Kidney epithelial cell (primary cell): Measurements from ENCODE around the gene EEIG2. TPM values are rescaled to one million over a fixed set of nuclear protein-coding genes. Genes with fewer than 3 reads are reported as not detected.

Experiments
- DNase-seq: peaks from one replicate; pipeline ENCODE4 v3.0.0-alpha.2; 2010; ENCODE audit warnings: low read depth
- H3K27me3 ChIP-seq: 2 replicates; pipeline ENCODE4 v1.6.0; 2011; ENCODE audit warnings: low read length; ENCODE audit not compliant: control insufficient read depth, insufficient read depth
- H3K36me3 ChIP-seq: 2 replicates; pipeline ENCODE4 v1.5.1; 2011; ENCODE audit warnings: low read length; ENCODE audit not compliant: control insufficient read depth, insufficient read depth
- H3K4me3 ChIP-seq: 2 replicates; pipeline ENCODE4 v1.5.1; 2011; ENCODE audit warnings: low read depth, mild to moderate bottlenecking, control low read depth, low read length
- total RNA-seq: library from RNA; depleted of rRNA; stranded (reverse); fragments of >200 nt; gene quantifications from 2 replicates; pipeline ENCODE4 v1.2.3, GENCODE V29; 2015
- TF ChIP-seq, protein P1 (sequence below): IDR thresholded peaks from 2 replicates; pipeline ENCODE4 v1.5.1; 2011; ENCODE audit warnings: mild to moderate bottlenecking, moderate library complexity, low read length, control low read depth, inconsistent platforms; ENCODE audit not compliant: insufficient read depth, poor library complexity, severe bottlenecking

EEIG2 gene
- total RNA-seq, 1 donor from 2014 or later = 5.2 TPM

DNA sequence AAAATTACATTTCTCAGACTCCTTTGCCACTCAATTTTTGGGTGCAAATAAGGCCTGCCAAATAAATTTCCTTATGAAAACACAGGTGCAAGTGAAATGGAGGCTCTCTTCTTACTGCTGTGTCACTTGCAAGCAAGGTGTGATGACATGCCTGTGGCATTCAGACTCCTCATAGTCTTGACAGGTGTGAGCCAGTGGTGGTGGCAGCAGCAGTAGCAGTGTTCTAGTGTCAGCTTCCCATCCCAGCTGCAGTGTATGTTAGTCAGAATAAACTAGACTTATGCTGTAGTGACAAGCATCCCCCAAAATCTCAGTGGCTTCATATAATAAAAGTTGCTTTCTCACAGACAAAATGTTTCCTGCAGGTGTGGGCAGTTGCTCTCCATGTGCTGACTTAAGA is 3.8 kb upstream of the EEIG2 start:
- DNase-seq = no peak
- H3K4me3 ChIP-seq = no peak overlapping the region
- H3K36me3 ChIP-seq = no peaks in the 10 kb centered on the region
- no peaks in the 10 kb centered on the region for H3K27me3 ChIP-seq
- TF ChIP-seq, protein P1, sequence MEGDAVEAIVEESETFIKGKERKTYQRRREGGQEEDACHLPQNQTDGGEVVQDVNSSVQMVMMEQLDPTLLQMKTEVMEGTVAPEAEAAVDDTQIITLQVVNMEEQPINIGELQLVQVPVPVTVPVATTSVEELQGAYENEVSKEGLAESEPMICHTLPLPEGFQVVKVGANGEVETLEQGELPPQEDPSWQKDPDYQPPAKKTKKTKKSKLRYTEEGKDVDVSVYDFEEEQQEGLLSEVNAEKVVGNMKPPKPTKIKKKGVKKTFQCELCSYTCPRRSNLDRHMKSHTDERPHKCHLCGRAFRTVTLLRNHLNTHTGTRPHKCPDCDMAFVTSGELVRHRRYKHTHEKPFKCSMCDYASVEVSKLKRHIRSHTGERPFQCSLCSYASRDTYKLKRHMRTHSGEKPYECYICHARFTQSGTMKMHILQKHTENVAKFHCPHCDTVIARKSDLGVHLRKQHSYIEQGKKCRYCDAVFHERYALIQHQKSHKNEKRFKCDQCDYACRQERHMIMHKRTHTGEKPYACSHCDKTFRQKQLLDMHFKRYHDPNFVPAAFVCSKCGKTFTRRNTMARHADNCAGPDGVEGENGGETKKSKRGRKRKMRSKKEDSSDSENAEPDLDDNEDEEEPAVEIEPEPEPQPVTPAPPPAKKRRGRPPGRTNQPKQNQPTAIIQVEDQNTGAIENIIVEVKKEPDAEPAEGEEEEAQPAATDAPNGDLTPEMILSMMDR = no peak

DNA sequence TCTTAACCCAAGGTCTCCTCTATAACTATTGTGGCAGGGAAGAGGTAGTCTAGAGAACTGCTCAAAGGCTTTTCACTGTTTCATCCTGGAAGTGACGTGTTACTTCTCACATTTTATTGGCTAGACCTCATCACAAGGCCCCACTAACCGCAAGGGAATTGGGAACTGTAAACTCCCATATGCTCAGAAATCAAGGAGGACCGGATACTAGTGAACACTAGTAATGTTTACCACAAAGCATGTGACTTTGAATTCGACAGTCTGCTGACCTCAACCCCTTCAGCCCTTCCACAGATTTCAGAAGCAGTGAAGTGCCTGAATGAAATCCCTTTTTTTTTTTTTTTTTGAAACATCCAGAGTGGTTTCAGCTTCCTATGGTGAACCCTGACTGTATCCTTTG is 3.4 kb upstream of the EEIG2 start:
- Histone ChIP-seq H3K27me3 (no peaks in the 10 kb centered on the region), H3K36me3 (no peaks in the 10 kb centered on the region), H3K4me3 (no peak overlapping the region)
- no peak for DNase-seq
- TF ChIP-seq, protein P1 = no peak

DNA sequence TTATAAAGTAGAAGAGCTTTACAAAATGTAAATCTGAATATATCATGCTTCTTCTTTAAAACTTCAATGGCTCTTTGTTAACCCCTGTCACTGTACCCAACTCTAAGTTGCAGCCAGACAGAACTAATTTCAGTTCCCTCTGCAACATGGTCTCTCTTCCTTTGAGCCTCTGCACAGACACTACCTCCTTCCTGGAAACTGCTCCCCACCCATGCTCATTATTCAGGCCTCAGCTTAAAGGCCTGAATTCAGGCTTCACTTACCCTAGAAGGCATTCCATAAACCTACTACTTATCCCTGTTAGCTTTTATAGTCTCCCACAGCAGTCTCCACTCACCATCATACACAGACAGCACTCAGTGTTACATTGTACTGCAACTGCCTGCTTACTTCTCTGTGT is 2.6 kb upstream of the EEIG2 start:
- TF ChIP-seq, protein P1 = no peak
- no peaks in the 10 kb centered on the region for H3K27me3 ChIP-seq
- no peaks in the 10 kb centered on the region for H3K36me3 ChIP-seq
- H3K4me3 ChIP-seq = no peak overlapping the region
- DNase-seq = no peak

DNA sequence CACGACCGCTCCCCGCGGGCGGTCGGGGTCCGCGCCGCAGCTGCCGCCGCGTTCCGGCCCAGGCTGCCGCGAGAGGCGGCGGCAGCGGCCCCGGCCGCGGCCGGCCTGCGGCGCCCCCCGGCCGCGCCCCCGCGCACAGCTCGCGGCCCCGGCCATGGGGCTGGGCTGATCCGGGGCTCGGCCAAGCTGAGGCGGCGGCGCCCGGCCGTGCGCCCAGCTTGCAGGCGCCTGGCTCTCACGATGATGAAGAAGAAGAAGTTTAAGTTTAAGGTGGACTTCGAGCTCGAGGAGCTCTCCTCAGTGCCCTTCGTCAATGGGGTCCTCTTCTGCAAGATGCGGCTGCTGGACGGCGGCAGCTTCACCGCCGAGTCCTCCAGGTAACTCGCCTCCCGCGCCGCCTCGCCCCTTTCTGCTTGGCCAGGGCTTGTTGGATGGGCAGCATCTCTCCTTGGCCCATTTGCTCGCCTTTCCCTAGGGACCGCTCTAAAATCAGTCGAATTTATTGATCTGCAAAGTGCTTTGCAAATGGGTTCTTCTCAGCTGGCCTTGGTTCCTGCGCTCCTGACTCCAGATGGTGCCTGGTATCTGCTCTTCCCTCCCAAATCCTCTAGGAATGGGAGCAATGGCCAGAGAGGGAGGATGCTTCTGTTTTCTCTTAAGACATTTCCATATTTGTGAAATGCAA is 431 bp downstream of the EEIG2 start:
- no peaks in the 10 kb centered on the region for H3K36me3 ChIP-seq
- no peak for DNase-seq
- no peaks in the 10 kb centered on the region for H3K27me3 ChIP-seq
- TF ChIP-seq, protein P1 = no peak
- peak overlapping the region; percentile 70 for H3K4me3 ChIP-seq

DNA sequence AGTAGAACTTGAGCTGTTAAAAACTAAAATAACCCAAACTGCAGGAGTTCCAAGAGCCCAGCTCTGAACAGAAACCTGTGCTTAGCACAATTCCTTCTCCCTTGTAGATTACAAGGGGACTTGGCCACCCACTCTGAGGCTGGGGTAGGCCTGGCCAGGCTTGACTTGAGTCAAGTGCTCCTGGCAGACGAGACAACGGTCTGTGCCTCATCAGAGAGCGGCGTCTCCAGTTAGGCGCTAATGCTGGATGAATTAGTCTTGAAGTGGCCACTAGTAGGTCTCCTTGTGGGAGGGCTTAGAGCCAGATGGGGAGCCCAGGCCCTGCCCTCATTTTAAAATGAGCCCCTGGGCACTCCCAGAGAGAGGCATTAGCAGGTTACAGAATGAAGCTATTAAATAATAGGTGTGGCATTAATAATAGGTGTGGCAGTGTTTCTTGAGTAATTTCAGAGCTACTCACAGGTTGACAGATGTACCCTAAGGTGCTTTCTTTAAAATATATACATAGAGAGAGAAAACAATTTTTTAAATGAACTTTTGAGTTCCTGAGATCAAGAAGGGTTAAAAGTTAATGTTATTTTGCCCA is 1.1 kb downstream of the EEIG2 start:
- Histone ChIP-seq H3K4me3 (peak overlapping the region; percentile 70), H3K27me3 (no peaks in the 10 kb centered on the region), H3K36me3 (no peaks in the 10 kb centered on the region)
- TF ChIP-seq, protein P1 = peak; percentile 4
- DNase-seq = no peak

DNA sequence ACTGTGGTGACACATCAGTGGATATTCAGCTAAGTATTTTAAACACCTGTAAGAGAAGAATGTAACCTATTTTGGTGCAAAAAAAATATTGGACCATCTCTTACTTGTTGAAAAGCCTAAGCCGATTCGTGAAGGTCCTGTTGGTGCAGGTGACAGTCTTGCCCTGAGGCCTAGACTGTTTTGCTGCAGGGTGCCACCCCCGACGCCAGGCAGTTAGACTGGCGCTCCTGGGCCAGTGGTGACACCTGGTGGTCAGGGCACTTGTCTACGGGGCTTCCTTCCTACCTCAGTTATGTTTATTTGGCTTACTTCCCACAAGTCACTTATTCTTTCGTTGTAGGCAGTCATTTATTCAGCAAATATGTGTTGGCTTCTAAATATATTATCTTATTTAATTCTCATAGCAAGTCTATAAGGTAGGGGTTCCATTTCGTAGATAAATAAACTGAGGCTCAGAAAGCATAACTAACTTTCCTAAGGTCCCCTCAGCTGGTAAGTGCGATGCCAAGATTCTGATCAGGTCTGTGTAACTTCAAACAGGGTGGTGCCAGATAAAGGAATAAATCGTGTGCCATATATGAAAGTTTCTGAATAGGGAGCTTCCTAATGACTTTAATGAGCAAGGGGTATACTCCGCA is 1.9 kb downstream of the EEIG2 start:
- DNase-seq = no peak
- no peaks in the 10 kb centered on the region for H3K27me3 ChIP-seq

More for the DNA sequence above, 1.9 kb downstream of the EEIG2 start:
- TF ChIP-seq, protein P1 = peak; percentile 74
- Histone ChIP-seq H3K36me3 (no peaks in the 10 kb centered on the region), H3K4me3 (no peak overlapping the region)
